Stimulated activated CD4-positive, alpha-beta T cell treated with anti-CD3 and anti-CD28 coated beads, Interleukin-4, amount 100 ng/mL, for 1 hour (primary cell): Measurements from ENCODE around the gene SORCS1.

Experiments
- DNase-seq: peaks from one replicate; pipeline ENCODE4 v3.0.0-alpha.2; 2020

SORCS1 gene

DNA sequence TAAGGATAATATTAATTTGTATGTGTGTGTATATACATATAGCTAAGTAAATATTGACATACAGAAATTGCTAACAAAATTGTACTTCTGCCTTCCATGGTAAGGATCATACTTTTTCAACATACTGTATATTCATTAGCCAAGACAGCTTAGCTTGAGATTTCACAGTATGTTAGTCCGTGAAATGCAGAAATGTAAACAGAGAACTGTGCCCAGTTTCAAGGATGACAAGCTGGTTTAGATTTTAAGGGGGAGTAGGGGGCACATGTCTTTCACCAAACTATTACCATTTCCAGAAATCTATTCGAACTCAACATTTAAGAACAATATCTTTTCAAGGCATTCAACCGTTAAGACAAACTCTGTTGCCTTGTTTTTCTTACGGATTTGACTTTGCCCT lies 182.2 kb downstream of the SORCS1 start:
- DNase-seq, result no peak

GRCh38 chr10:106981452-106982075 lies 182.9 kb downstream of the SORCS1 start:
- no peak for DNase-seq

- no peak for DNase-seq
These were observed 183.7 kb downstream of the SORCS1 start for GRCh38 chr10:106980495-106981451.

- no peak for DNase-seq
These were observed 185.8 kb downstream of the SORCS1 start for GRCh38 chr10:106978756-106979155.

DNA sequence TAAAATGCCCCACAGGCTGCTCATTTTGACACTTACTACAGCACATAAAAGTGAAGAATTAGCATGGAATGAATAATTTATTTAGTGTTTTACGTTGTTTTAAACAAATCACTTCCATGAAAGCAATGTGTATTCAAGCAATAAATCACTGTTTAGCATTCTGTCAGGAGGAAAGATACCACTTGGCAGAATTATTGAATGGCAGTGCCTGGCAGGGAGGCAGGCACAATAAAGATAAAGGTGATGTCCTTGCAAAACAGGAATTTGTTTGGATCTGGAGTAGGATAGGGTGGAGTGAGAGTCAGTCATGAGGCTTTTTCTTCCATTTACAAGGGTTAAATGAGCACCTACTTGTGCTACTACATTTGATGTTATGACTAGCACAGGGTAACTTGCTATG lies 190.8 kb downstream of the SORCS1 start:
- no peak for DNase-seq

GRCh38 chr10:106973288-106973687 lies 191.2 kb downstream of the SORCS1 start:
- DNase-seq, result no peak

DNA sequence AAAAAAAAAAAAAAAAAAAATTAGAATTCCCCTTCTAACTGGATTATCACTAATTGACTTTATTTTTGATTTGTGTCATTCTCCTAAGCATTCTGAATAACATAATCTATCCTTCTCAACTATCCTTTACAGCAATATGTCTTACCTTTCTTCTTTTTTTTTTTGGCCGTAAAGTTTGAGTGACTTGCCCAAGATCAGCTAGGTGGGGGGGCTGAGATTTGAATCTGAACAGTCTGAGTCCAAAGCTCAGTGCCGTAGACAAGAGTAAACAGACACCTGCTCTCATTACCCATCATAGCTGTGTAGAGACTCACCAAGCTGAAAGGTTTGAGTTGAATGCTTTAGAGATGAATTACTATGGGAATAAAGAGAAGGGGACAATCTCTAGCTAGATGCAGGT lies 192.1 kb downstream of the SORCS1 start:
- no peak for DNase-seq

- DNase-seq, result no peak
These were observed 193.1 kb downstream of the SORCS1 start for GRCh38 chr10:106971411-106971831.

DNA sequence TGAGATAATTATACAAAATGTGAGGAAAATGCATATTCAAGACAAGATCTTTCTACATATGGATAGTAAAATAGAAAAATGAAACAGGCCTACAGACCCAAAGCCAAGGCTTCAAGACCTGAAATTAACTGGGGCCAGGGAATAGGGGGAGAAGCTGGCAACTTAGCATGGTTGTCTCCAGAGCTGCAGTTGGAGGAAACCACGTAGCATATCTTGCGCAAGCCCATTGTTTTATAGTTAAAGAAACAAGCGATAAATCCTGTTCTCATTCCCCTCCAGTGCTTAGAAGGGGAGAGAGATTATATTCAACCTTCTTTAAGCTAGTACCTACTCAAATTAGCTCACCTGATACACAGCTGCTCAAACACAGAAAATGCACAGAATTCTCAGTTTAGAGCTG lies 197.1 kb downstream of the SORCS1 start:
- DNase-seq, result no peak

DNA sequence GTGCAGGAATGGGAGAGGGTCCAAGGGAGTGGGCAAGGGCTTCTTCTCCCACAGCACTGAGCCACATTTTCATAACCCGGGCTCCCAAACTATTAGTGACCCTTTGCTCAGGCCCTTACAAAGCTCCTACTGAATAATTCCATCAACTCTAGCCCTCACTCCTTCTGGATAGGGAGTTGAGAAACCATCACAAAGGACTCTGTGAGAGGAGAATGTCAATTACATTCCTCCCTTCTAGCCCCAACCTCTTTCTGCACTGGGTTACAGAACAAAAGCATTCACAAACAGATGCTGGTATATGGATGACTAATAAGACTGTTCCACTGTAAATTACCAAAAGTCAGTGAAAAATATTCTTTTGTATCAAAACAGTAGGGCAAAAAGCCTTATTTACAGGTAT lies 203.7 kb downstream of the SORCS1 start:
- no peak for DNase-seq

DNA sequence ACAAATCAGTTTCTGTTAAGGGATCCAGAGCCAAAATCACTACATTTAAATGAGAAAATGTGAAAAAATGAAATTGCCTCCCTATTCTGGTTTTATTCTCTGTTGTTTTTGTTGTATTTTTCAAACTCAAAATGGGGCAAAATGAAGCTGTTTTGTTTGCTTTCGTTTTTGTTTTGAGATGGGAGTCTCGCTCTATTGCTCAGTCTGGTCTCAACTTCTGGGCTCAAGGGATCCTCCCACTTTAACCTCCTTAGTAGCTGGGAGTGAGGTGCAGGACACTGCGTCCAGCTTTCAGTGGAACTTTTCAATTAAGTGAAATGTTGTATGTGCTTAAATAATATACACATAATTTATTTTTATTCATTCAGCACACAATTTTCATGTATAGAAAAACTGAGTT lies 205.0 kb downstream of the SORCS1 start:
- no peak for DNase-seq

DNA sequence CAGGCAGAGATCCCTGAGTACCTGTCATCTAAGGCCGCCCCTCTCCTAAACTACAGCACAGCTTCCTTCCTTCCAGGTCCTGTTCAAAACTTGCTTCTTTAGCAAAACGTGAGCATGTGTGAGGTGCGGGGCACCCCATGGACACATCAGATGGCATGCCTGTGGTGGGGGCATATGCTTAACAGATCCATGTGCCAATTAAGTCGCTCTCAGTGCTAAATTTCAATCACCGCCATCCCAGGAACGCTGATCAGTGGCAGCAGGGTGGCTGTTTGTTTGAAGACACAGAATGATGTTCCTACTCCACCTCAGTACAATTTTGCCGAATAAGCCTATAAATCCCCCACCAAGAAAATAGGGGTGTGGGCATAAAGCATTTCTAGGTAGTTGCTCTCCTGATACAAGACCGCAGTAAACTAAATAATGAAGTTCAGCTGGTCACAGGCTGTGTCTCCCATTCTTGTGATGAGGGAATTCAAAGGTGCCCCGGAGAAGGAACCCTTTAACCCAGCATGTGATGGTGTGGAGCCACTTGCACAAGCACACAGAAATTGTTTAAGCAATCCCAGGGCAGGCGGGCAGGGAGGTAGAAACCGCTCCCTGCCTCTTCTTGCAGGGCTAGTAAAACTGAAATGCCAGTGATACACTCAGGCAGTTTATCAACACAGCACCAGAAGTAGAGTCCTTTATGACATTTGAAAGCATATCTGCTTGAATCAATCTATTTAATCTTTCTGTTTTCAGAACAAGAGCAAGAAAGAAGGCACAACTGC lies 205.7 kb downstream of the SORCS1 start:
- no peak for DNase-seq

DNA sequence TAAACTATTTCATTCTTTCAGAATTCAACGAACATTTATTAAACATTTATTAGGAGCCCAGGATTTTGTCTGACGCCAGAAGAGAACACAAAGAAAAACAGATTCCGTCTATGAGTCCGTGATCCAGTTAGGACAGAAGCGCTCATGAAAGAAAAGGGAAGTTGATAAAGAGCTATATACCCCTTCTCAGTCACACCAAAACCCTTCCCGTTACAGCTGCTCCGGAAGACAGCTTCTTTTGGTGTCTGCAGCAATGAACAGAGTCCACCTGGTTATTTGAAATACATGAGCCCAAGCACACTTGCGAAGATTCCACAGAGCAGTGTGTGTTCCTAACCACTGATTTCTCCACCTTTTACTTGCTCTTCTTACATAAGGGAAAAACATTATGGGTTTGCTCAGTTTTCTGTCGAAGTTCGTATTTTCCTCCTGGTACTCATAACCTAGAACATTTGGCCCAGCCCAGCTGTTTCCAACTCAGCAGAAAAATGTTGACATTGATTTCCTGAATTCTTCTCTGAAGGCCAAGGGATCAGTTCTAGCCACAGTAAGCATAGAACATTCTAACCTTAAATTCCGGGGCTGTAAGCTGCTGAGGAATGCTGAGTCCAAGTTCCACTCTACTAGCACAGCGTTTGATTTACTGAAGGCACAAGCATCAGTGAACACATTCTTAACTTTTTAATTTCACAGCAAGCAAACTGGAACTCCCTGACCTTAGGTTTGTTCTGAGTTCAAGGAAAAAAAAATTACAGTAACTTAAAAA lies 206.5 kb downstream of the SORCS1 start:
- DNase-seq, result no peak

GRCh38 chr10:106956216-106956915 lies 208.1 kb downstream of the SORCS1 start:
- no peak for DNase-seq

DNA sequence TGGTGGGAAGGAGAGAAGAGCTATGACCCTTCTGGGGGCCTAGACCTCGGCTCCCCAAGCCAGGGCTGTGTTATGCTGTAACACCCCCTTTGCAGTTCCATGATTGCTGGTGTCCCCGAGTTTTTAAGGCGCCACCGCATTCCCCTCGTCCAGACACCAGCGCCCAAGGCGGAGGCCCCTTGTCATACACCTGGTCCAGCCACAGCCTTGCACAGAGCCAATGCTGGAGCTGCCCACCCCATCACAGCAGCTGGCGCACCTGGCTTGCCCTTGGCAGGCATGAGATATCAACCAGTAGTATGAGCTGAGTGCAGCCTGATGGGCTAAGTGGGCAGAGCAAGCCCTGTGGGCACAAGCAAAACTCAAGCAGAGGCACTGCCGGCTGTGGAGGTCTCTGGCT lies 209.4 kb downstream of the SORCS1 start:
- DNase-seq, result no peak

DNA sequence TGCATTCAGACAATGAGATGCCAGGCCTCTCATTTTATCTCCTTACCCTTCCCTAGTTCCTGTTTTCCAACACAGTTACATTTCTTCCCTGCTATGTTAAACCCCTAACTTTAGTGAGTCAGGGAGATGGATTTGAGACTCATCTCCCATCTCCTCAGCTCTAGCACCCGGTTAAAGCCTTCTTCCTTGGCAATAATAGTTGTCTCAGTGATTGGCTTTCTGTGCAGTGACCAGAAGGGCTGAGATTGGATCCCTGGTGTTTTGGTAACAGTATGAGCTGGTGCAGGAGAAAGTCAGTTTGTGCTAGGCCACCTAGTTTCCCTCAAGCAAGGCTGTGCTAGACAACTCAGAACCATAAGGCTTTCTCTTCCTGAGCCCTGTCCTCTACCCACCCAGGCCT lies 212.5 kb downstream of the SORCS1 start:
- no peak for DNase-seq

DNA sequence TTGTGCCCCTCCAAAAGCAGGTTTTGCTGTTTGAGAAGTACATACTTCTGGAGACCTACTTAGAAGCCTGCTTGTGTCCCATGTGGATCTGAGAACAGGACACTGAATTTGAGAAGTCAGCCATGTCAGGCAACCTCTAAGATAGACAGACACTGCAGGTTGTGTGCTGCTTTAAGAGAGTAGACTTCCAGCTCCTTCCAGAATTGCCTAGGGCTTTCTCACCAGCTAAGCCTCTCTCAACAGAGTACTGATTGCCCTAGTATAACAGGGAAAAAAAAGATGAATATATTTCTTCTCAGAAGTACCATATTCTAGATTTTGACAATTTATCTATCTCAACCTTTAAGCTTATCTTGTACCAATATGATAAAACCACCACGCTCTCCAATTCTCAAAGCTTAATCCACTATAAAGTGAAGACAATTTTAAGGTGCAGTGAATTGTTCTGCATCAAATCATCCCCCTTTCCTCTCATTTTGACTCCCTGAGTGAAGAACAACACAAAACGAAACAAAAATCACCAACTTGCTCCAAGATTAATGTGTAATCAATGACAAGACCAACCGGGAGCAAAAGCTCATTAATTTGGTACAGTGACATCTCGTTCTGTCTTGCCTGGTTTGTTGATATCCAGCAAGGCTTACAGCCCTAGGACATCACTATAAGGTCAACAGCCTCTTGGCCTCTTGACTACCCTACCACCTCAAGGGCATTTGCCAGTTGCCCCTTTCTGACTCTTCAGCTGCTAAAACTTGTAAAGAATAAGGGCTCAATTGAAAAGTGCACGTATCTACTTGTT lies 214.6 kb downstream of the SORCS1 start:
- no peak for DNase-seq

DNA sequence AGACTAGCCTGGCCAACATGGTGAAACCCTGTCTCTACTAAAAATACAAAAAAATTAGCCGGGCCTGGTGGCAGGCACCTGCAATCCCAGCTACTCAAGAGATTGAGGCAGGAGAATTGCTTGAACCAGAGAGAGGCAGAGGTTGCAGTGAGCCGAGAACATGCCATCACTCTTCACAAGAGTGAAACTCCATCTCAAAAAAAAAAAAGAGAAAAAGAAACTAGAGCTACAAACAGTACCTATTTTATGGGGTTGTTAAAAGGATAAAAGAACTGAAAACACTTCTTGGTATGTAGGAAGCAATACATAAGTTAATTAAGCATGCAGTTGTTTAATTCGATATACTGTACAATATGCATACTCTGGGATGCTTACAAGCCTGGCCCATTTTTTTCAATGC lies 216.9 kb downstream of the SORCS1 start:
- no peak for DNase-seq

DNA sequence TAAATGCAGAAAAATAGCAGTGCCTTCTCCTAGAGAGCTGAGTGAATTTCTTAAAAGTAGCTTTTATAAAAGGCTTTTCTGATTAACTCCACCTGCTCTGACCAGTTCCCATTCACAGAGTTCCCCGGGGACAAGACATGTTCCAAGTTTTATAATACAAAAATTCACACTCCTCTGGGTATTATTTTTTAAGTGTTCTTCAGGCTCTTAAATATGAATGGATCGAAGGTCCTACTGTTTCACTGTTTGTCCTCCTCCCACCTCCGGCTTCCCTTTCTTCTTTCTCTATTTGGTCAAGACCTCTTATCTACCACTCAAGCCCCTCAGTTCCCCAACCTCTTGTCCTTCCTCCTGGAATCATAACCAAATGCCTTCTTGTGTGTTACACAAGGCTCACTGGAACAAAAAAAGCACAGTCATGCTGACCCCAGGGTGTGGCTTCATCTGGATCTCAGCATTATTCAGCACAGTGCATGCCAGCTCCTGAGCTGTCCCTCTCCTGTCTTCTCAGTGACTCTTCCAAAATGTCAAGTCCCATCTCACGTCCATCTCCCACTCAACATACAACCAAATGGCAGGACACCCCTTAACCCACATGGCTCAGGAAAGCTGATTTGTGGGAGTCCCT lies 222.4 kb downstream of the SORCS1 start:
- DNase-seq, result no peak

DNA sequence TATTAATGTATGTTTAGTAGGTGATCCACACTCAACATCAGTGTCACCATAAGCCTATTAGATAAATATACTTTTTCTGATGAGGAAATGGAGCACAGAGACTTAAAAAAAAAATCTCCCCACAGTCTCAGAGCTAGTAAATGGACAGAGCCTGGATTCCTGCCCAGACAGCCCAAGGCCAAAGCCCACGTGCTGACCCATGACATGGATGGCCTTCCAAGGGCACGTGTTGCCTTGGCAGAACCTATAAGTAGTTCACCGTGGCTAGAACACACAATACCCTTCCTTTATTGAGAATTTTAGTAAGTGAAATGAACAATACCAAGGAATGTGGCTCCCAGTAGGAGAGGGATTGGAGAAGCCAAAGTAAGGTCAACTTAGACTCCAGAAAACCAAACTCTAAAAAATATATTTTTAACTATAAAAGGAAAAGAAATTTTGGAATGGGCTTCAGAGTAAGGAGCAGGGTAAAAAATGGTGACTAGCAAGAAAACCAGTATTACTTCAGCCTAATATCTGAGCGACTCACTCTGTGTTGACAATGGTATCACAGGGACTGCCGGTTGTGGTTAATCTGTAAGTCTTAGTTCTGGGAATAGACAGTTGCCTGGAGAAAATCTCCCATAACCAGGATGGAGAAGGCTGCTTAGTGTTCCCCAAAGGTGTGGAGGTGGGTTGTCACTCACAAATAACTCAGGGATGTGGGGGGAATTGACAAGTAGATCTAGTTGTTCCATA lies 223.0 kb downstream of the SORCS1 start:
- no peak for DNase-seq
